Endodermal cell (in vitro differentiated cells): ENCODE data around the gene TMTC4. TPM values are rescaled to one million over a fixed set of nuclear protein-coding genes. Genes with fewer than 3 reads are reported as not detected.

Source experiments
- DNase-seq: peaks from one replicate; pipeline ENCODE4 v3.0.0-alpha.2; 2017
- H3K27ac ChIP-seq: 2 replicates; pipeline ENCODE4 v1.5.1; 2013; ENCODE audit warnings: mild to moderate bottlenecking, low read depth, low read length, moderate library complexity
- H3K27me3 ChIP-seq: 2 replicates; pipeline ENCODE4 v1.6.1; 2013; ENCODE audit warnings: mild to moderate bottlenecking, low read length, moderate library complexity; ENCODE audit not compliant: insufficient read depth, control insufficient read depth, poor library complexity, severe bottlenecking
- H3K36me3 ChIP-seq: 2 replicates; pipeline ENCODE4 v1.7.0; 2013; ENCODE audit warnings: mild to moderate bottlenecking, low read length, moderate library complexity; ENCODE audit not compliant: control insufficient read depth, insufficient read depth
- H3K4me1 ChIP-seq: one replicate; pipeline ENCODE4 v1.7.0; 2013; ENCODE audit warnings: low read length; ENCODE audit not compliant: control insufficient read depth, insufficient read depth
- H3K4me3 ChIP-seq: 2 replicates; pipeline ENCODE4 v1.5.1; 2013; ENCODE audit warnings: mild to moderate bottlenecking, low read length, moderate library complexity
- H3K9ac ChIP-seq: 2 replicates; pipeline ENCODE4 v1.6.1; 2013; ENCODE audit warnings: mild to moderate bottlenecking, low read length, moderate library complexity; ENCODE audit not compliant: poor library complexity, severe bottlenecking; ENCODE audit errors: extremely low read depth
- H3K9me3 ChIP-seq: 2 replicates; pipeline ENCODE4 v1.6.1; 2013; ENCODE audit warnings: mild to moderate bottlenecking, low read length, moderate library complexity; ENCODE audit not compliant: control insufficient read depth
- H3K27ac Mint-ChIP-seq: 2 replicates; pipeline ENCODE4 v1.8.0; 2020; ENCODE audit warnings: mixed read lengths
- H3K27me3 Mint-ChIP-seq: 2 replicates; pipeline ENCODE4 v1.8.0; 2021; ENCODE audit warnings: mild to moderate bottlenecking, mixed read lengths; ENCODE audit not compliant: insufficient read depth
- H3K36me3 Mint-ChIP-seq: 2 replicates; pipeline ENCODE4 v1.8.0; 2020; ENCODE audit warnings: low read depth, mixed read lengths
- H3K4me1 Mint-ChIP-seq: 2 replicates; pipeline ENCODE4 v1.8.0; 2020; ENCODE audit warnings: mixed read lengths
- H3K4me3 Mint-ChIP-seq: 2 replicates; pipeline ENCODE4 v1.8.0; 2020; ENCODE audit warnings: mild to moderate bottlenecking, moderate library complexity, mixed read lengths
- H3K9me3 Mint-ChIP-seq: 2 replicates; pipeline ENCODE4 v1.8.0; 2020; ENCODE audit warnings: mild to moderate bottlenecking, mixed read lengths
- CTCF ChIP-seq: fragments of 200-600 bp; sonication (generic); conservative IDR thresholded peaks from 2 replicates; pipeline ENCODE4 v1.5.0; 2021; ENCODE audit warnings: antibody characterized with exemption, mild to moderate bottlenecking
- WGBS, 2 experiments: methylation state at CpG; one replicate each; pipeline versions ENCODE4 v1.1.5 to v1.1.7; 2013; ENCODE audit warnings: missing lambda C conversion rate in 2 of 2, mixed read lengths in 1 of 2; ENCODE audit not compliant: insufficient coverage in 1 of 2, insufficient read length in 1 of 2; 5-methylcytosine and 5-hydroxymethylcytosine counted together
- total RNA-seq, 2 donors: library from RNA; stranded (reverse); fragmentation: NEBNext Ultra II Directional in 1 of 2; extraction: Animal tissue kit (Norgen Biotek cat#: 25700) in 1 of 2; gene quantifications; 2 replicates in 1 of 2; 3 replicates in 1 of 2; pipeline ENCODE4 v1.2.1, GENCODE V29; 2021

Gene TMTC4
- total RNA-seq, 2 donors from 2014 or later: 29.8 to 40.0 TPM

- Mint-ChIP-seq H3K27ac (no peak overlapping the region), H3K27me3 (no peaks in the 10 kb centered on the region), H3K4me1 (peaks cover 3% of the 10 kb centered on the region), H3K36me3 (peaks cover 40% of the 10 kb centered on the region), H3K4me3 (no peak overlapping the region), H3K9me3 (no peaks in the 10 kb centered on the region)
- TF ChIP-seq CTCF: no peak
- 96 to 100% methylated on average over 2 of the region's 2 CpGs for WGBS, 2 experiments
- no peak overlapping the region for H3K27ac ChIP-seq
- peak; percentile 12 for DNase-seq
- no peak overlapping the region for H3K4me3 ChIP-seq
- H3K9me3 ChIP-seq: no peaks in the 10 kb centered on the region
- H3K4me1 ChIP-seq: no peaks in the 10 kb centered on the region
- peaks cover 44% of the 10 kb centered on the region for H3K36me3 ChIP-seq
- H3K27me3 ChIP-seq: no peaks in the 10 kb centered on the region
- H3K9ac ChIP-seq: no peak overlapping the region
These were observed 22.1 kb downstream of the TMTC4 start for GRCh38 chr13:100652510-100652909.

- Histone ChIP-seq H3K9ac (no peak overlapping the region), H3K27ac (no peak overlapping the region), H3K4me1 (no peaks in the 10 kb centered on the region), H3K27me3 (no peaks in the 10 kb centered on the region), H3K9me3 (no peaks in the 10 kb centered on the region), H3K36me3 (peaks cover 34% of the 10 kb centered on the region), H3K4me3 (no peak overlapping the region)
- Mint-ChIP-seq H3K9me3 (no peaks in the 10 kb centered on the region), H3K36me3 (peaks cover 25% of the 10 kb centered on the region), H3K27ac (no peak overlapping the region), H3K27me3 (no peaks in the 10 kb centered on the region), H3K4me1 (peaks cover 6% of the 10 kb centered on the region), H3K4me3 (no peak overlapping the region)
- 86 to 90% methylated on average over 14 of the region's 14 CpGs for WGBS, 2 experiments
- TF ChIP-seq CTCF: no peak
- peak; percentile 28 for DNase-seq
These were observed 24.3 kb downstream of the TMTC4 start for GRCh38 chr13:100650326-100650725.

DNA sequence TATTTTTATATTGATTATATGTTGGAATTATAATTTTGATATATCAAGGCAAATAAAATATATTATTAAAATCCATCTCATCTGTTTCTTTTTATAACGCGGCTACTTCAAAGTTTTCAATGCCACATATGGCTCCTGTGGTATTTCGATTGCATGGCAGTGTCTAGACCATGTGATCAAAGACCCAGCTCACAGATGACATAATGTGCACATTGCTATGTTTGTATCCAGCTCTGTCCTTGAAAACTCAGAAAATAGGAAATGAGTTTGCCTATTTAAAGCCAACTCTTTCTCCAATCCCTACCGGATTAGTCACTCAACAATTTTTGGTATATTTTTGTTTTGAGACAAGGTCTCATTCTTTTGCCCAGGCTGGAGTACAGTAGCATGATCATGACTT lies 26.2 kb downstream of the TMTC4 start:
- H3K9me3 ChIP-seq: no peaks in the 10 kb centered on the region
- no peak overlapping the region for H3K9ac ChIP-seq
- H3K4me1 Mint-ChIP-seq: peaks cover 17% of the 10 kb centered on the region
- no peak for DNase-seq
- peaks cover 20% of the 10 kb centered on the region for H3K36me3 Mint-ChIP-seq
- no peaks in the 10 kb centered on the region for H3K27me3 ChIP-seq
- H3K36me3 ChIP-seq: peaks cover 26% of the 10 kb centered on the region
- H3K4me3 Mint-ChIP-seq: no peak overlapping the region
- H3K4me3 ChIP-seq: no peak overlapping the region
- no peak overlapping the region for H3K27ac ChIP-seq
- TF ChIP-seq CTCF: no peak
- no peaks in the 10 kb centered on the region for H3K9me3 Mint-ChIP-seq
- H3K27ac Mint-ChIP-seq: no peak overlapping the region
- no peaks in the 10 kb centered on the region for H3K4me1 ChIP-seq
- no peaks in the 10 kb centered on the region for H3K27me3 Mint-ChIP-seq
- 95 to 100% methylated on average over 4 of the region's 4 CpGs for WGBS, 2 experiments
